BLaER1 treated with 17β-estradiol and CSF1 and Interleukin-3, amounts not matched to agents 10 nM and 100 nM (cell line): ENCODE measurements around the gene TLCD3B.

ENCODE experiments used
- H3K27ac ChIP-seq, 11 experiments: shearing (Covaris generic); formaldehyde crosslinking; 2 replicates each; pipeline ENCODE4 v1.8.1; 2022
- H3K27me3 ChIP-seq, 11 experiments: shearing (Covaris generic); formaldehyde crosslinking; 2 replicates each; pipeline ENCODE4 v1.8.1; 2022
- H3K36me3 ChIP-seq, 11 experiments: shearing (Covaris generic); formaldehyde crosslinking; 2 replicates each; pipeline ENCODE4 v1.8.1; 2022
- H3K4me1 ChIP-seq, 10 experiments: shearing (Covaris generic); formaldehyde crosslinking; 2 replicates each; pipeline ENCODE4 v1.8.1; 2022
- H3K4me2 ChIP-seq, 11 experiments: shearing (Covaris generic); formaldehyde crosslinking; 2 replicates each; pipeline ENCODE4 v1.8.1; 2022
- H3K4me3 ChIP-seq, 10 experiments: shearing (Covaris generic); formaldehyde crosslinking; 2 replicates each; pipeline ENCODE4 v1.8.1; 2022
- H3K9ac ChIP-seq, 11 experiments: shearing (Covaris generic); formaldehyde crosslinking; 2 replicates each; pipeline ENCODE4 v1.8.1; 2022
- H3K9me3 ChIP-seq, 11 experiments: shearing (Covaris generic); formaldehyde crosslinking; replicated peaks in 1 of 11; 2 replicates each; pipeline ENCODE4 v1.8.1; 2022
- H4K20me1 ChIP-seq, 11 experiments: shearing (Covaris generic); formaldehyde crosslinking; 2 replicates each; pipeline ENCODE4 v1.8.1; 2022
- Cebpa-rat ChIP-seq, 11 experiments: shearing (Covaris generic); IDR thresholded peaks; 2 replicates each; pipeline ENCODE4 v1.8.1; 2022

Gene TLCD3B

GRCh38 chr16:29982560-29983419 is 48.3 kb downstream of the TLCD3B start:
- peaks cover 0 to 11% (median 8%) of the 10 kb centered on the region in 10 experiments; a peak in 15 of 20 replicates for H3K4me1 ChIP-seq
- no peaks in the 10 kb centered on the region for H3K9me3 ChIP-seq
- peaks cover 100% of the 10 kb centered on the region in 11 experiments for H3K36me3 ChIP-seq
- H3K4me2 ChIP-seq = no peak overlapping the region
- peak overlapping the region in 1 of 11 experiments; percentile 19; a peak in 1 of 22 replicates for H3K9ac ChIP-seq
- H3K4me3 ChIP-seq = no peak overlapping the region
- H3K27me3 ChIP-seq = no peaks in the 10 kb centered on the region
- no peak for TF ChIP-seq Cebpa-rat (IDR thresholded peaks at IDR 0.05)
- peaks cover 0 to 91% (median 23%) of the 10 kb centered on the region in 11 experiments; a peak in 18 of 22 replicates for H4K20me1 ChIP-seq
- H3K27ac ChIP-seq = no peak overlapping the region

GRCh38 chr16:29978564-29979270 is 52.4 kb downstream of the TLCD3B start:
- Histone ChIP-seq H3K4me1 (peaks cover 36 to 45% (median 41%) of the 10 kb centered on the region in 10 experiments), H4K20me1 (peaks cover 32 to 84% (median 52%) of the 10 kb centered on the region in 11 experiments), H3K27me3 (no peaks in the 10 kb centered on the region), H3K9me3 (no peaks in the 10 kb centered on the region), H3K36me3 (peaks cover 64 to 71% (median 67%) of the 10 kb centered on the region in 11 experiments), H3K4me3 (no peak overlapping the region), H3K9ac (peak overlapping the region in 1 of 11 experiments; percentile 4; a peak in 1 of 22 replicates), H3K27ac (no peak overlapping the region), H3K4me2 (peak overlapping the region in 2 of 11 experiments; percentile 11 to 99; a peak in 3 of 22 replicates)
- TF ChIP-seq Cebpa-rat (IDR thresholded peaks at IDR 0.05) = no peak

GRCh38 chr16:29978081-29978480 is 53.0 kb downstream of the TLCD3B start:
- Histone ChIP-seq H3K4me3 (no peak overlapping the region), H3K27ac (no peak overlapping the region), H3K27me3 (no peaks in the 10 kb centered on the region), H4K20me1 (peaks cover 32 to 78% (median 52%) of the 10 kb centered on the region in 11 experiments), H3K9ac (no peak overlapping the region; a peak in 1 of 22 replicates), H3K4me2 (peak overlapping the region in 8 of 11 experiments; percentile 11 to 99 (median 99); a peak in 7 of 22 replicates), H3K36me3 (peaks cover 58 to 65% (median 61%) of the 10 kb centered on the region in 11 experiments), H3K9me3 (peaks cover 0 to 2% (median 1%) of the 10 kb centered on the region in 11 experiments; a peak in 10 of 22 replicates), H3K4me1 (peaks cover 36 to 45% (median 42%) of the 10 kb centered on the region in 10 experiments)
- TF ChIP-seq Cebpa-rat (IDR thresholded peaks at IDR 0.05) = no peak

GRCh38 chr16:29977063-29977825 is 53.8 kb downstream of the TLCD3B start:
- Histone ChIP-seq H3K9me3 (peaks cover 0 to 9% (median 5%) of the 10 kb centered on the region in 11 experiments; a peak in 10 of 22 replicates), H3K9ac (peak overlapping the region in 8 of 11 experiments; percentile 7 to 95 (median 94); a peak in 9 of 22 replicates), H3K4me2 (peak overlapping the region; percentile 96 to 100 (median 99)), H3K27ac (0 out of 22 replicates have a peak overlapping the region, but pooled peaks of 1 of the 11 experiments have one; percentile 19), H3K4me3 (peak overlapping the region in 3 of 10 experiments; percentile 92 to 99 (median 99); a peak in 2 of 20 replicates), H4K20me1 (peaks cover 32 to 69% (median 50%) of the 10 kb centered on the region in 11 experiments), H3K4me1 (peaks cover 36 to 53% (median 48%) of the 10 kb centered on the region in 10 experiments), H3K36me3 (peaks cover 53 to 65% (median 60%) of the 10 kb centered on the region in 11 experiments), H3K27me3 (no peaks in the 10 kb centered on the region)
- TF ChIP-seq Cebpa-rat (IDR thresholded peaks at IDR 0.05) = no peak

- peaks cover 44 to 62% (median 53%) of the 10 kb centered on the region in 11 experiments for H3K36me3 ChIP-seq
- no peaks in the 10 kb centered on the region for H3K27me3 ChIP-seq
- H3K4me2 ChIP-seq = peak overlapping the region; percentile 96 to 100 (median 99)
- H3K9me3 ChIP-seq = peaks cover 0 to 9% (median 5%) of the 10 kb centered on the region in 11 experiments; a peak in 10 of 22 replicates
- no peak for TF ChIP-seq Cebpa-rat (IDR thresholded peaks at IDR 0.05)
- peak overlapping the region; percentile 83 to 95 (median 93) for H3K9ac ChIP-seq
- H3K4me1 ChIP-seq = peaks cover 36 to 59% (median 48%) of the 10 kb centered on the region in 10 experiments
- H4K20me1 ChIP-seq = peaks cover 32 to 63% (median 50%) of the 10 kb centered on the region in 11 experiments
- H3K4me3 ChIP-seq = peak overlapping the region; percentile 75 to 99 (median 96)
- H3K27ac ChIP-seq = peak overlapping the region in 4 of 11 experiments; percentile 1 to 89 (median 66); a peak in 4 of 22 replicates
Observed at GRCh38 chr16:29975811-29976511, 55.1 kb downstream of the TLCD3B start.

- Histone ChIP-seq H3K4me1 (peaks cover 36 to 59% (median 48%) of the 10 kb centered on the region in 10 experiments), H3K36me3 (peaks cover 37 to 60% (median 51%) of the 10 kb centered on the region in 11 experiments), H3K4me3 (peak overlapping the region; percentile 75 to 99 (median 96)), H3K9ac (peak overlapping the region; percentile 83 to 95 (median 93)), H3K9me3 (peaks cover 0 to 9% (median 5%) of the 10 kb centered on the region in 11 experiments; a peak in 10 of 22 replicates), H3K27ac (peak overlapping the region in 9 of 11 experiments; percentile 79 to 89 (median 84); a peak in 12 of 22 replicates), H3K4me2 (peak overlapping the region; percentile 96 to 100 (median 99)), H4K20me1 (peaks cover 32 to 59% (median 50%) of the 10 kb centered on the region in 11 experiments), H3K27me3 (no peaks in the 10 kb centered on the region)
- no peak for TF ChIP-seq Cebpa-rat (IDR thresholded peaks at IDR 0.05)
Observed at GRCh38 chr16:29975134-29975538, 55.9 kb downstream of the TLCD3B start.
